Liver (tissue), 9 donors: ENCODE data around the gene CRISPLD2. TPM values are rescaled to one million over a fixed set of nuclear protein-coding genes. Genes with fewer than 3 reads are reported as not detected.

Experiments
- DNase-seq: peaks from one replicate; pipeline ENCODE4 v3.0.0-alpha.2; 2017; ENCODE audit warnings: low spot score
- H3K27ac ChIP-seq, 2 donors: one replicate each; pipeline ENCODE4 v1.7.0; 2013; ENCODE audit warnings: inconsistent platforms in 2 of 2, low read length in 2 of 2, control low read depth in 1 of 2, low read depth in 1 of 2, mild to moderate bottlenecking in 1 of 2
- H3K27me3 ChIP-seq, 4 donors: one replicate each; pipeline versions ENCODE4 v1.6.1 to v1.7.0; 2013; ENCODE audit warnings: low read length in 3 of 4, inconsistent platforms in 1 of 4, mild to moderate bottlenecking in 1 of 4, moderate library complexity in 1 of 4; ENCODE audit not compliant: control insufficient read depth in 4 of 4, insufficient read depth in 4 of 4
- H3K36me3 ChIP-seq, 4 donors: one replicate each; pipeline versions ENCODE4 v1.6.1 to v1.7.0; 2013; ENCODE audit warnings: low read length in 3 of 4, mild to moderate bottlenecking in 3 of 4, low read depth in 1 of 4, moderate library complexity in 1 of 4; ENCODE audit not compliant: control insufficient read depth in 4 of 4, insufficient read depth in 3 of 4
- H3K4me1 ChIP-seq, 4 donors: one replicate each; pipeline versions ENCODE4 v1.6.1 to v1.7.0; 2013; ENCODE audit warnings: low read length in 3 of 4, mild to moderate bottlenecking in 3 of 4, moderate library complexity in 1 of 4; ENCODE audit not compliant: control insufficient read depth in 4 of 4, insufficient read depth in 4 of 4
- H3K4me3 ChIP-seq, 3 donors: one replicate each; pipeline versions ENCODE4 v1.6.1 to v1.7.0; 2013; ENCODE audit warnings: low read length in 3 of 3, control low read depth in 1 of 3, low read depth in 1 of 3, mild to moderate bottlenecking in 1 of 3
- H3K9ac ChIP-seq, 2 donors: one replicate each; pipeline ENCODE4 v1.7.0; 2013; ENCODE audit warnings: low read length in 2 of 2, mild to moderate bottlenecking in 2 of 2, moderate library complexity in 2 of 2, control low read depth in 1 of 2, low read depth in 1 of 2
- H3K9me3 ChIP-seq, 4 donors: one replicate each; pipeline versions ENCODE4 v1.6.1 to v1.7.0; 2013; ENCODE audit warnings: low read length in 3 of 4; ENCODE audit not compliant: control insufficient read depth in 4 of 4
- ATF3 ChIP-seq: IDR thresholded peaks from 2 replicates; pipeline ENCODE4 v1.6.1; 2016; ENCODE audit warnings: antibody characterized with exemption
- CTCF ChIP-seq: fragments of 150-350 bp; IDR thresholded peaks from 2 replicates; pipeline ENCODE4 v1.5.1; 2017; ENCODE audit warnings: improper control_type of control experiment, low read depth, low read length; ENCODE audit not compliant: missing input control
- FOXA2 ChIP-seq: IDR thresholded peaks from 2 replicates; pipeline ENCODE4 v1.6.1; 2016; ENCODE audit warnings: antibody characterized with exemption
- GABPA ChIP-seq, 2 donors: IDR thresholded peaks in 1 of 2; conservative IDR thresholded peaks in 1 of 2; 2 replicates each; pipeline ENCODE4 v1.6.1; 2016; ENCODE audit warnings: antibody characterized with exemption in 2 of 2, mild to moderate bottlenecking in 1 of 2, moderate library complexity in 1 of 2
- HNF4A ChIP-seq, 2 donors: conservative IDR thresholded peaks; 2 replicates each; pipeline ENCODE4 v1.6.1; 2016; ENCODE audit warnings: antibody characterized with exemption in 2 of 2, mild to moderate bottlenecking in 2 of 2
- HNF4G ChIP-seq: IDR thresholded peaks from 2 replicates; pipeline ENCODE4 v1.6.1; 2016; ENCODE audit warnings: antibody characterized with exemption
- JUND ChIP-seq, 2 donors: IDR thresholded peaks; 2 replicates each; pipeline ENCODE4 v1.6.1; 2016; ENCODE audit warnings: antibody characterized with exemption in 2 of 2
- MAX ChIP-seq: IDR thresholded peaks from 2 replicates; pipeline ENCODE4 v1.6.1; 2016; ENCODE audit warnings: antibody characterized with exemption
- NR2F2 ChIP-seq: IDR thresholded peaks from 2 replicates; pipeline ENCODE4 v1.6.1; 2016; ENCODE audit warnings: antibody characterized with exemption
- REST ChIP-seq: IDR thresholded peaks from 2 replicates; pipeline ENCODE4 v1.6.1; 2016; ENCODE audit warnings: antibody characterized with exemption, mild to moderate bottlenecking
- TAF1 ChIP-seq: conservative IDR thresholded peaks from 2 replicates; pipeline ENCODE4 v1.6.1; 2016; ENCODE audit warnings: antibody characterized with exemption, mild to moderate bottlenecking
- YY1 ChIP-seq: IDR thresholded peaks from 2 replicates; pipeline ENCODE4 v1.6.1; 2016; ENCODE audit warnings: antibody characterized with exemption, mild to moderate bottlenecking
- ZBTB33 ChIP-seq: IDR thresholded peaks from 2 replicates; pipeline ENCODE4 v1.6.1; 2016; ENCODE audit warnings: antibody characterized with exemption
- WGBS: extraction: QIAGEN DNeasy Blood & Tissue Kit; methylation state at CpG from one replicate; pipeline ENCODE4 v1.1.7; 2013; 5-methylcytosine and 5-hydroxymethylcytosine counted together
- polyA plus RNA-seq, 2 donors: library from polyadenylated mRNA; stranded (reverse) in 1 of 2; unstranded in 1 of 2; fragments of 200-250 nt in 1 of 2; fragments of >200 nt in 1 of 2; fragmentation: Nextera tagmentation in 1 of 2; extraction: Ambion mirVana in 1 of 2; gene quantifications; one replicate each; pipeline versions ENCODE4 v1.2.1 to v1.2.3, GENCODE V29; 2013 to 2015
- total RNA-seq, 2 donors: library from RNA; depleted of rRNA; stranded (reverse); fragments of >200 nt; gene quantifications; one replicate each; pipeline ENCODE4 v1.2.3, GENCODE V29; 2014
- donor health status: healthy.
- donor health status: healthy.
- donor health status: healthy.
- donor health status: healthy.
- donor health status: healthy.

Gene CRISPLD2
- total and polyA plus RNA-seq, 4 donors: 2.6 to 14.8 (median 4.1) TPM

- TF ChIP-seq ZBTB33: peak; percentile 84
- TF ChIP-seq MAX: peak; percentile 91
- peak; percentile 86 to 89 for TF ChIP-seq HNF4A (conservative IDR thresholded peaks at IDR 0.05)
- peak; percentile 73 for TF ChIP-seq FOXA2
- no peak for TF ChIP-seq TAF1
Observed at GRCh38 chr16:84913315-84913714, 93.5 kb downstream of the CRISPLD2 start (continued).

GRCh38 chr16:84914273-84914672 is 94.5 kb downstream of the CRISPLD2 start:
- H3K27me3 ChIP-seq: no peaks in the 10 kb centered on the region
- no peaks in the 10 kb centered on the region for H3K36me3 ChIP-seq
- DNase-seq: no peak
- H3K27ac ChIP-seq: no peak overlapping the region
- no peak overlapping the region for H3K4me3 ChIP-seq
- H3K9ac ChIP-seq: no peak overlapping the region
- TF ChIP-seq ATF3 (no peak), NR2F2 (no peak)
- peaks cover 8 to 18% (median 13%) of the 10 kb centered on the region in 4 donors for H3K4me1 ChIP-seq
- WGBS: 66% methylated on average over 5 of the region's 5 CpGs
- H3K9me3 ChIP-seq: no peaks in the 10 kb centered on the region

GRCh38 chr16:84916178-84916577 is 96.4 kb downstream of the CRISPLD2 start:
- Histone ChIP-seq H3K27me3 (no peaks in the 10 kb centered on the region), H3K4me1 (peaks cover 3 to 13% (median 9%) of the 10 kb centered on the region in 4 donors), H3K9me3 (no peaks in the 10 kb centered on the region), H3K36me3 (no peaks in the 10 kb centered on the region), H3K4me3 (no peak overlapping the region), H3K27ac (no peak overlapping the region), H3K9ac (no peak overlapping the region)
- WGBS: 75% methylated on average over 9 of the region's 9 CpGs
- TF ChIP-seq ZBTB33 (no peak), NR2F2 (no peak), GABPA (IDR thresholded peaks at IDR 0.05 in 1 of 2, conservative IDR thresholded peaks at IDR 0.05 in 1 of 2) (no peak), HNF4A (conservative IDR thresholded peaks at IDR 0.05) (no peak), REST (no peak), CTCF (no peak), MAX (no peak), FOXA2 (no peak), HNF4G (no peak), JUND (IDR thresholded peaks at IDR 0.05) (no peak), YY1 (no peak)
- no peak for DNase-seq
